PC-9 (cell line): Measurements from ENCODE around the gene ISL2. TPM values are rescaled to one million over a fixed set of nuclear protein-coding genes. Genes with fewer than 3 reads are reported as not detected.

Experiments
- BruUV-seq: library from RNA; stranded (reverse); fragments of 400-500 nt; replicated peaks from 2 replicates; lab custom pipeline; 2021; lab: Mats Ljungman, UMichigan
- CTCF ChIA-PET: fragments of 300-600 bp; sonication (Branson Sonifier 250); formaldehyde crosslinking; loops from one replicate; lab custom pipeline; 2022; ENCODE audit warnings: antibody characterized with exemption; lab: Charles Lee
- POLR2A ChIA-PET: fragments of 300-600 bp; sonication (Branson Sonifier 250); formaldehyde crosslinking; loops from one replicate; lab custom pipeline; 2022; ENCODE audit warnings: antibody characterized with exemption; ENCODE audit not compliant: unreplicated experiment; lab: Charles Lee
- DNase-seq, 2 experiments: peaks; one replicate each; pipeline versions ENCODE4 v3.0.0 to v3.0.0-alpha.2; 2015 to 2022; ENCODE audit warnings: mixed read lengths in 1 of 2
- H2AFZ ChIP-seq: fragments of 200-600 bp; sonication (generic); 2 replicates; pipeline ENCODE4 v1.8.1; 2017; ENCODE audit warnings: antibody characterized with exemption
- H3F3A ChIP-seq: fragments of 200-600 bp; sonication (generic); 2 replicates; pipeline ENCODE4 v1.8.1; 2017; ENCODE audit warnings: antibody characterized with exemption, mild to moderate bottlenecking, low read depth; ENCODE audit not compliant: insufficient read depth
- H3K27ac ChIP-seq: fragments of 200-600 bp; sonication (generic); 2 replicates; pipeline ENCODE4 v1.6.1; 2016; ENCODE audit warnings: mixed run types
- H3K27me3 ChIP-seq: fragments of 200-600 bp; sonication (generic); 2 replicates; pipeline ENCODE4 v1.6.1; 2016; ENCODE audit warnings: low read depth, mixed run types; ENCODE audit not compliant: insufficient read depth
- H3K36me3 ChIP-seq: fragments of 200-600 bp; sonication (generic); 2 replicates; pipeline ENCODE4 v1.6.1; 2016; ENCODE audit warnings: low read depth, mixed run types
- H3K4me1 ChIP-seq: fragments of 200-600 bp; sonication (generic); replicated peaks from 2 replicates; pipeline ENCODE4 v1.6.1; 2016; ENCODE audit warnings: mixed run types; ENCODE audit not compliant: insufficient read depth
- H3K4me2 ChIP-seq: fragments of 200-600 bp; sonication (generic); 2 replicates; pipeline ENCODE4 v1.6.1; 2017; ENCODE audit warnings: mixed run types
- H3K4me3 ChIP-seq: fragments of 200-600 bp; sonication (generic); 2 replicates; pipeline ENCODE4 v1.6.1; 2016; ENCODE audit warnings: mixed run types
- H3K79me2 ChIP-seq: fragments of 200-600 bp; sonication (generic); 2 replicates; pipeline ENCODE4 v1.6.1; 2017; ENCODE audit warnings: low read depth, mixed run types
- H3K9me2 ChIP-seq: fragments of 200-600 bp; sonication (generic); 2 replicates; pipeline ENCODE4 v1.8.1; 2017; ENCODE audit warnings: mild to moderate bottlenecking; ENCODE audit not compliant: insufficient read depth
- H3K9me3 ChIP-seq: fragments of 200-600 bp; sonication (generic); 2 replicates; pipeline ENCODE4 v1.8.1; 2016; ENCODE audit warnings: low read depth; ENCODE audit not compliant: insufficient read depth
- H4K20me1 ChIP-seq: fragments of 200-600 bp; sonication (generic); 2 replicates; pipeline ENCODE4 v1.8.1; 2017; ENCODE audit not compliant: insufficient read depth
- CTCF ChIP-seq: fragments of 200-600 bp; sonication (generic); conservative IDR thresholded peaks from 2 replicates; pipeline ENCODE4 v1.6.1; 2017; ENCODE audit warnings: mixed run types, antibody characterized with exemption, mild to moderate bottlenecking, moderate library complexity
- EZH2 ChIP-seq: fragments of 200-600 bp; sonication (generic); IDR thresholded peaks from 2 replicates; pipeline ENCODE4 v1.8.0; 2017; ENCODE audit warnings: antibody characterized with exemption, low read depth
- intact Hi-C: fragments of 100-400 bp; cut with micrococcal nuclease; formaldehyde crosslinking; loops from one replicate; pipeline ENCODE4 v1.10.0; 2022; ENCODE audit not compliant: unreplicated experiment
- total RNA-seq: library from RNA; stranded (reverse); gene quantifications from 2 replicates; pipeline ENCODE4 v1.2.3, GENCODE V29; 2021

Gene ISL2
- total RNA-seq, 1 experiment from 2014 or later, result 0.24 TPM

GRCh38 chr15:76327191-76328105 is 9.1 kb upstream of the ISL2 start:
- peaks cover 22% of the 10 kb centered on the region for H3K4me1 ChIP-seq
- no peaks in the 10 kb centered on the region for H3K36me3 ChIP-seq
- H3K27me3 ChIP-seq, result no peaks in the 10 kb centered on the region
- no peaks in the 10 kb centered on the region for H4K20me1 ChIP-seq
- H3K9me3 ChIP-seq, result no peaks in the 10 kb centered on the region
- H3K79me2 ChIP-seq, result no peaks in the 10 kb centered on the region
- no peaks in the 10 kb centered on the region for H3K9me2 ChIP-seq
- H3K27ac ChIP-seq, result no peak overlapping the region; the same call in 1 of the 2 replicates
- CTCF ChIA-PET, result interaction anchor here (0.7 kb wide), 1 partner anchor 328 kb away, joined by 3 read pairs; no protein-coding TSS in a partner anchor
- peak in 1 of 2 experiments; percentile 50 for DNase-seq
- intact Hi-C loops, result loop anchor here (2.0 kb wide), 1 partner anchor 15 kb away; no protein-coding TSS in a partner anchor
- H3F3A ChIP-seq, result peaks cover 5% of the 10 kb centered on the region; the same call in 1 of the 2 replicates
- no peak overlapping the region for H2AFZ ChIP-seq
- TF ChIP-seq CTCF (no peak), EZH2 (no peak)
- peak overlapping the region; percentile 22; the same call in 1 of the 2 replicates for H3K4me2 ChIP-seq
- POLR2A ChIA-PET, result interaction anchor here (0.6 kb wide), 1 partner anchor 254 kb away, joined by 3 read pairs; no protein-coding TSS in a partner anchor
- no TSS peak for BruUV-seq
- H3K4me3 ChIP-seq, result no peak overlapping the region

- no peak overlapping the region; the same call in 1 of the 2 replicates for H3K27ac ChIP-seq
- peaks cover 22% of the 10 kb centered on the region for H3K4me1 ChIP-seq
- ChIA-PET CTCF (no interaction called here), POLR2A (no interaction called here)
- no peaks in the 10 kb centered on the region for H3K9me2 ChIP-seq
- no peaks in the 10 kb centered on the region for H3K9me3 ChIP-seq
- no peaks in the 10 kb centered on the region for H3K27me3 ChIP-seq
- DNase-seq, result no peak
- H2AFZ ChIP-seq, result no peak overlapping the region
- no TSS peak for BruUV-seq
- no peaks in the 10 kb centered on the region for H4K20me1 ChIP-seq
- TF ChIP-seq CTCF (no peak), EZH2 (no peak)
- H3K79me2 ChIP-seq, result no peaks in the 10 kb centered on the region
- intact Hi-C loops, result no loop called here
- no peaks in the 10 kb centered on the region for H3K36me3 ChIP-seq
- H3K4me3 ChIP-seq, result no peak overlapping the region
- peaks cover 5% of the 10 kb centered on the region; the same call in 1 of the 2 replicates for H3F3A ChIP-seq
- no peak overlapping the region for H3K4me2 ChIP-seq
Measured at GRCh38 chr15:76328106-76328696, 8.4 kb upstream of the ISL2 start.

- TF ChIP-seq CTCF (no peak), EZH2 (no peak)
Measured at GRCh38 chr15:76328958-76329357, 7.6 kb upstream of the ISL2 start.

More at GRCh38 chr15:76328958-76329357, 7.6 kb upstream of the ISL2 start:
- POLR2A ChIA-PET, result no interaction called here
- H3K4me1 ChIP-seq, result peaks cover 22% of the 10 kb centered on the region
- H3K9me3 ChIP-seq, result no peaks in the 10 kb centered on the region
- no peak overlapping the region for H3K4me3 ChIP-seq
- H4K20me1 ChIP-seq, result no peaks in the 10 kb centered on the region
- peak in 1 of 2 experiments; percentile 46 for DNase-seq
- BruUV-seq, result no TSS peak
- no peak overlapping the region for H2AFZ ChIP-seq
- no peak overlapping the region for H3K27ac ChIP-seq
- no peak overlapping the region for H3K4me2 ChIP-seq
- no peaks in the 10 kb centered on the region for H3K36me3 ChIP-seq
- H3F3A ChIP-seq, result peaks cover 5% of the 10 kb centered on the region; the same call in 1 of the 2 replicates
- no peaks in the 10 kb centered on the region for H3K9me2 ChIP-seq
- CTCF ChIA-PET, result interaction anchor here (1.1 kb wide), 1 partner anchor 16 kb away, joined by 3 read pairs; no protein-coding TSS in a partner anchor
- H3K79me2 ChIP-seq, result no peaks in the 10 kb centered on the region
- no peaks in the 10 kb centered on the region for H3K27me3 ChIP-seq
- intact Hi-C loops, result no loop called here
